ENCODE data around the gene POLR2E. TPM values are rescaled to one million over a fixed set of nuclear protein-coding genes. Genes with fewer than 3 reads are reported as not detected.

Gene POLR2E
- total RNA-seq, 1 donor from 2014 or later = 173 TPM

- CTCF ChIA-PET = interaction anchor here (1.2 kb wide), 1 partner anchor 21 kb away, joined by 9 read pairs; no protein-coding TSS in a partner anchor
- DNase-seq (no peak), ATAC-seq (ENCODE audit: low read depth) (no peak)
- Mint-ChIP-seq H3K4me3 (no peak overlapping the region), H3K27ac (no peak overlapping the region), H3K4me1 (peaks cover 45% of the 10 kb centered on the region), H3K36me3 (ENCODE audit: low read depth) (peaks cover 4% of the 10 kb centered on the region), H3K27me3 (no peaks in the 10 kb centered on the region), H3K9me3 (no peaks in the 10 kb centered on the region)
- POLR2A ChIA-PET = interaction anchor here (0.5 kb wide), 1 partner anchor 241 kb away, joined by 4 read pairs; the partner anchor contains the start of genes MED16 and RNU6-9
- TF ChIP-seq, protein P1, sequence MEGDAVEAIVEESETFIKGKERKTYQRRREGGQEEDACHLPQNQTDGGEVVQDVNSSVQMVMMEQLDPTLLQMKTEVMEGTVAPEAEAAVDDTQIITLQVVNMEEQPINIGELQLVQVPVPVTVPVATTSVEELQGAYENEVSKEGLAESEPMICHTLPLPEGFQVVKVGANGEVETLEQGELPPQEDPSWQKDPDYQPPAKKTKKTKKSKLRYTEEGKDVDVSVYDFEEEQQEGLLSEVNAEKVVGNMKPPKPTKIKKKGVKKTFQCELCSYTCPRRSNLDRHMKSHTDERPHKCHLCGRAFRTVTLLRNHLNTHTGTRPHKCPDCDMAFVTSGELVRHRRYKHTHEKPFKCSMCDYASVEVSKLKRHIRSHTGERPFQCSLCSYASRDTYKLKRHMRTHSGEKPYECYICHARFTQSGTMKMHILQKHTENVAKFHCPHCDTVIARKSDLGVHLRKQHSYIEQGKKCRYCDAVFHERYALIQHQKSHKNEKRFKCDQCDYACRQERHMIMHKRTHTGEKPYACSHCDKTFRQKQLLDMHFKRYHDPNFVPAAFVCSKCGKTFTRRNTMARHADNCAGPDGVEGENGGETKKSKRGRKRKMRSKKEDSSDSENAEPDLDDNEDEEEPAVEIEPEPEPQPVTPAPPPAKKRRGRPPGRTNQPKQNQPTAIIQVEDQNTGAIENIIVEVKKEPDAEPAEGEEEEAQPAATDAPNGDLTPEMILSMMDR (IDR thresholded peaks at IDR 0.05) = no peak
- intact Hi-C loops (cut with micrococcal nuclease) = loop anchor here (5.0 kb wide), 2 partner anchors 58 to 187 kb away; no protein-coding TSS in a partner anchor
These were observed 39.3 kb upstream of the POLR2E start for GRCh38 chr19:1134431-1134830.

DNA sequence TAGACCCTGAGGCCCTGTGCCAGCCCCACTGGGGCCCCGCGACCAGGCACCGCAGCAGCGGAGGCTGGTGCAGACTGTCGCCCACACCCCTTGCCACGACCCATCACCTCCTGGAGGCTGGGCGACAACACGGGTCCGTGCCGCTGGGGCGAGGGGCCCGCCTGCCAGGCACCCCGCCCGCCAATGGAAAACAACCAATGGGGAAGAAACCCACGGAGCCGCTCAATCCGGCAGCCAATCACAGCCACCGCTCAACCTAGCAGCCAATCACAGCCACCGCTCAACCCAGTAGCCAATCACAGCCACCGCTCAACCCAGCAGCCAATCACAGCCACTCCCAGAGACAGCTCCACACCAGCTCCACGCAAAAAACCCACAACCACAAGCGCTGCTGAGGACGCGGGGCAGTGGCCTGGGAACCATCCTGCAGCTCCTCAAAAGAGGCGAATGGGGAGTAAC is 38.3 kb upstream of the POLR2E start:
- H3K36me3 Mint-ChIP-seq (ENCODE audit: low read depth) = peaks cover 2% of the 10 kb centered on the region
- no peaks in the 10 kb centered on the region for H3K27me3 Mint-ChIP-seq
- H3K4me1 Mint-ChIP-seq = peaks cover 45% of the 10 kb centered on the region
- intact Hi-C loops (cut with micrococcal nuclease) = loop anchor here (2.0 to 5.0 kb wide), 4 partner anchors 21 to 186 kb away; partner anchors contain the start of gene GPX4
- ChIA-PET POLR2A (interaction anchor here (0.5 to 4.0 kb wide), 9 partner anchors 12 to 240 kb away, joined by 3 to 25 read pairs (median 4); partner anchors contain the start of genes ABCA7, CIRBP, MED16 and RNU6-9), CTCF (interaction anchor here (1.2 kb wide), 1 partner anchor 20 kb away, joined by 9 read pairs; no protein-coding TSS in a partner anchor)
- DNase-seq = peak; percentile 64
- peak overlapping the region; percentile 56 for H3K27ac Mint-ChIP-seq
- no peaks in the 10 kb centered on the region for H3K9me3 Mint-ChIP-seq
- peak overlapping the region; percentile 86 for H3K4me3 Mint-ChIP-seq
- TF ChIP-seq, protein P1 (IDR thresholded peaks at IDR 0.05) = no peak
- peak; percentile 64 for ATAC-seq (ENCODE audit: low read depth)

DNA sequence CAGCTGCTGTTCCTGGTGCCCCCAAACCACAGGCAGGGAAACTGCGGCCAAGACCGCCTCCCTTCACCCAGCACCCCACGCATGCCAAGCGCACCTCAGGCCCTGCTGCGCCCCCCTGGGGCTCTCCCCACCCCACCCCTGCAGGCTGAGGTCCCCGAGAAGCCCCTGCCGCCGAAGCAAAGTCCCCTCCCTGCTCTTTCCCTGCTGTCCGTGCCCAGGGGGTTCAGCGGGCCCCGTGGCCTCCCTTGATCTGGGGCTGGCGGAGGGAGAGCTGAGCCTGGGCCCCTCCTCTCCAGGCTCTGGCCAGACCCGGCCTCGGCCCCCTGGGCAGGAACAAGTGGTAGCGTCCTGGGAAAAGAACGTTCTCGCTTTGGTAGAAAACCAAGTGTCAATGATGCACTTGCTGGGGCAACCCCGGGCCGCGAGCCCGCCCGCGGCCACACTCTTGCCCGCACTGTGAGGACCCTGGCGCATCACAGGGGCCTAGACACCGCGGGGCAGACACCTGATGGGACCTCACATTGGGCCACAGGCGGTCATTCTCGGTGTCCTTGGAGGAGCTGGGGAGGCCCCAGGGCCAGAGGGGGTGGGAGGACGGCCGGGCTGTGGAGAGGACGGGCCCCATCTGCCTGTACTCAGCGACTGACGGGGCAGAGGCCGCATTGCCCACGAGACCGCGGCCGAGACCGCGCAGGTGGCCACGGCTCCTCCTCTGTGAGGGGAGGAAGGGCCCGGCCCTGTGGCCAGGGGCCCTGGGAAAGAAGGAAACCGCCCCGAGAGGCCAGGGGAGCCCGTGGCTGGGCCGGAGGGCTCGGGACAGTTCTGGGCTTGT is 37.6 kb upstream of the POLR2E start:
- POLR2A ChIA-PET = interaction anchor here (0.5 to 4.0 kb wide), 17 partner anchors 9 to 770 kb away, joined by 3 to 25 read pairs (median 4); partner anchors contain the start of genes ABCA7, ARHGAP45, CIRBP and SBNO2
- intact Hi-C loops (cut with micrococcal nuclease) = loop anchor here (1.0 to 5.0 kb wide), 6 partner anchors 20 to 335 kb away; partner anchors contain the start of genes GPX4, PTBP1 and SBNO2
- Mint-ChIP-seq H3K27ac (peak overlapping the region; percentile 74), H3K27me3 (no peaks in the 10 kb centered on the region), H3K4me1 (peaks cover 47% of the 10 kb centered on the region), H3K9me3 (no peaks in the 10 kb centered on the region), H3K4me3 (peak overlapping the region; percentile 86), H3K36me3 (ENCODE audit: low read depth) (peaks cover 2% of the 10 kb centered on the region)
- TF ChIP-seq, protein P1 (IDR thresholded peaks at IDR 0.05) = no peak
- CTCF ChIA-PET = interaction anchor here (1.2 kb wide), 1 partner anchor 19 kb away, joined by 9 read pairs; no protein-coding TSS in a partner anchor
- DNase-seq (peak; percentile 40), ATAC-seq (ENCODE audit: low read depth) (peak; percentile 1)

DNA sequence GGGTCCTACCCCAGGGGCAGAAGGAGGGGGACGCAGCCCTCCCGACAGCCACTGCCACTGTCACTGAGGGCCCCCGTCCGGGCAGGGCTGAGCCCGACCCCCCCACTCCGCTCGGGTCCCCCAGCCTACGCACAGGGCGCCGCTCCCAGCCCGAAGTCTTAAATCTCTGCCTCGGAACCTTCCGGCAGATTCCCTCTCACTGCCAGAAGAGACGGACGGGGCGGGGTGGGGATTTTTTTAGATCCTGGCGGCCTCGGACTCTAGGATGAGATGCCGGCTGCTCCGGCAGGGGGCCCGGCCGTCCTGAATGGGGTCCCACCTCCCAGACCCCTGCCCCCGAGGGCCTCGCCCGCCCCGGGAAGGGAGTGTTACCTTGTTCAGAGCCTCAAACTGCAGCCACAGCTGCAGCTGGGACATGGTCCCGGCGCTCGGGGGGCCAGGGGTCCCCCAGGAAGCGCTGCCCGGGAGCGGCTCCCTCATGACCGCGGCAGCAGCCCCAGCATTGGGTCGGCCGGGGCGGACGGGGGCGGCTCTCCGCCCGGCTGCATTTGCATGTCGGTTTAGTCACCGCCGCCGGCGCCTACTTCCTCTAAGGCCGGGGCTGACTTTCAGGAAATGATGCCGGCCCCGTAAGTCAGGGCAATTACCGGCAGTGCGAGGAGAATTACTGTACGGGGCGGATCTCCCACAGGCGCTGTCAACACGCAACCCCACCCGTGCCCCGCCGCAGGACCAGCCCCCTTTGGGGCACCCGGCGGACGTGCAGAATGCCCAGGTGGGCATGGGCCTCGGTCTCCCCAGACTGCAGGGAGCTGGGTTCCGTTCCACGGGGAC is 36.8 kb upstream of the POLR2E start:
- ATAC-seq (ENCODE audit: low read depth) = peak; percentile 65
- H3K36me3 Mint-ChIP-seq (ENCODE audit: low read depth) = peaks cover 7% of the 10 kb centered on the region
- TF ChIP-seq, protein P1 (IDR thresholded peaks at IDR 0.05) = no peak
- peak overlapping the region; percentile 86 for H3K4me3 Mint-ChIP-seq
- no peaks in the 10 kb centered on the region for H3K27me3 Mint-ChIP-seq
- intact Hi-C loops (cut with micrococcal nuclease) = loop anchor here (1.0 to 5.0 kb wide), 6 partner anchors 19 to 335 kb away; partner anchors contain the start of genes GPX4, PTBP1 and SBNO2
- ChIA-PET POLR2A (interaction anchor here (0.5 to 4.0 kb wide), 25 partner anchors 8 to 771 kb away, joined by 3 to 25 read pairs (median 4); partner anchors contain the start of genes ARHGAP45, CIRBP, GPX4 and POLR2E), CTCF (interaction anchor here (1.5 to 2.1 kb wide), 3 partner anchors 18 to 64 kb away, joined by 5 to 15 read pairs (median 5); partner anchors contain the start of genes ARHGAP45 and SBNO2)
- H3K4me1 Mint-ChIP-seq = peaks cover 47% of the 10 kb centered on the region
- peak overlapping the region; percentile 77 for H3K27ac Mint-ChIP-seq
- DNase-seq = peak; percentile 76
- H3K9me3 Mint-ChIP-seq = no peaks in the 10 kb centered on the region
